Nephron progenitor cell (in vitro differentiated cells): ENCODE results near the gene CDON.

ENCODE experiments used
- DNase-seq: peaks from one replicate; pipeline ENCODE4 v3.0.0; 2021
- H3K27ac Mint-ChIP-seq: 2 replicates; pipeline ENCODE4 v1.8.0; 2021; ENCODE audit warnings: mild to moderate bottlenecking, moderate library complexity, mixed read lengths
- H3K27me3 Mint-ChIP-seq: 2 replicates; pipeline ENCODE4 v1.8.0; 2021; ENCODE audit warnings: mild to moderate bottlenecking, low read depth, mixed read lengths; ENCODE audit not compliant: poor library complexity
- H3K36me3 Mint-ChIP-seq: 2 replicates; pipeline ENCODE4 v1.8.0; 2021; ENCODE audit warnings: low read depth, mixed read lengths
- H3K4me1 Mint-ChIP-seq: 2 replicates; pipeline ENCODE4 v1.8.0; 2021; ENCODE audit warnings: mixed read lengths
- H3K4me3 Mint-ChIP-seq: 2 replicates; pipeline ENCODE4 v1.8.0; 2021; ENCODE audit warnings: mild to moderate bottlenecking, moderate library complexity, mixed read lengths
- H3K9me3 Mint-ChIP-seq: 2 replicates; pipeline ENCODE4 v1.8.0; 2021; ENCODE audit warnings: mild to moderate bottlenecking, moderate library complexity, mixed read lengths
- CTCF ChIP-seq: fragments of 200-600 bp; sonication (generic); IDR thresholded peaks from 2 replicates; pipeline ENCODE4 v1.5.0; 2021; ENCODE audit warnings: antibody characterized with exemption

Gene CDON

GRCh38 chr11:126048197-126048596 lies 14.5 kb downstream of the CDON start:
- no peaks in the 10 kb centered on the region for H3K9me3 Mint-ChIP-seq
- no peak overlapping the region for H3K4me3 Mint-ChIP-seq
- H3K4me1 Mint-ChIP-seq = peaks cover 22% of the 10 kb centered on the region
- H3K27me3 Mint-ChIP-seq = no peaks in the 10 kb centered on the region
- DNase-seq = no peak
- TF ChIP-seq CTCF = no peak
- peaks cover 35% of the 10 kb centered on the region for H3K36me3 Mint-ChIP-seq
- H3K27ac Mint-ChIP-seq = no peak overlapping the region

- H3K27ac Mint-ChIP-seq = no peak overlapping the region
Measured at GRCh38 chr11:126046570-126047195, 16.0 kb downstream of the CDON start.

GRCh38 chr11:126039485-126040271 lies 23.0 kb downstream of the CDON start:
- no peak for TF ChIP-seq CTCF
- no peak overlapping the region for H3K4me3 Mint-ChIP-seq
- H3K4me1 Mint-ChIP-seq = peaks cover 28% of the 10 kb centered on the region
- H3K9me3 Mint-ChIP-seq = no peaks in the 10 kb centered on the region
- no peak for DNase-seq
- peaks cover 4% of the 10 kb centered on the region for H3K27me3 Mint-ChIP-seq
- H3K36me3 Mint-ChIP-seq = peaks cover 24% of the 10 kb centered on the region
- no peak overlapping the region for H3K27ac Mint-ChIP-seq

More at GRCh38 chr11:126046570-126047195, 16.0 kb downstream of the CDON start:
- TF ChIP-seq CTCF = no peak
- Mint-ChIP-seq H3K4me1 (peaks cover 22% of the 10 kb centered on the region), H3K4me3 (no peak overlapping the region), H3K36me3 (peaks cover 39% of the 10 kb centered on the region), H3K27me3 (no peaks in the 10 kb centered on the region), H3K9me3 (no peaks in the 10 kb centered on the region)
- DNase-seq = no peak

- no peak overlapping the region for H3K27ac Mint-ChIP-seq
- H3K27me3 Mint-ChIP-seq = peaks cover 7% of the 10 kb centered on the region
- DNase-seq = no peak
- TF ChIP-seq CTCF = no peak
- H3K36me3 Mint-ChIP-seq = peaks cover 30% of the 10 kb centered on the region
- H3K9me3 Mint-ChIP-seq = peaks cover 5% of the 10 kb centered on the region
- no peak overlapping the region for H3K4me3 Mint-ChIP-seq
- peaks cover 59% of the 10 kb centered on the region for H3K4me1 Mint-ChIP-seq
Measured at GRCh38 chr11:126035718-126036117, 26.9 kb downstream of the CDON start.

- peaks cover 8% of the 10 kb centered on the region for H3K27me3 Mint-ChIP-seq
- peaks cover 5% of the 10 kb centered on the region for H3K9me3 Mint-ChIP-seq
- peaks cover 63% of the 10 kb centered on the region for H3K4me1 Mint-ChIP-seq
- H3K36me3 Mint-ChIP-seq = peaks cover 32% of the 10 kb centered on the region
- no peak for DNase-seq
- no peak for TF ChIP-seq CTCF
- H3K4me3 Mint-ChIP-seq = no peak overlapping the region
- no peak overlapping the region for H3K27ac Mint-ChIP-seq
Measured at GRCh38 chr11:126034933-126035425, 27.7 kb downstream of the CDON start.
